ENCODE results near the gene SH3BP1. TPM values are rescaled to one million over a fixed set of nuclear protein-coding genes. Genes with fewer than 3 reads are reported as not detected.
"Not testable (repeated sequence)": the region's sequence is repeated elsewhere in the genome, so short reads cannot be mapped to it uniquely, and the experiment has no call there.

Gene SH3BP1
- 10 to 100 TPM; 20.8 to 46.0 (median 28.5) TPM for polyA plus RNA-seq
- long read RNA-seq, donor 1, partial matches to known transcripts = 6 of 8 reads
- long read RNA-seq, donor 1, other reads (novel, unspliced or antisense) = 0 of 8 reads
- long read RNA-seq, donor 2, partial matches to known transcripts = 0 of 1 reads
- long read RNA-seq, donor 2, other reads (novel, unspliced or antisense) = 0 of 1 reads
- long read RNA-seq, donor 3, partial matches to known transcripts = 0 of 5 reads
- long read RNA-seq, donor 3, other reads (novel, unspliced or antisense) = 0 of 5 reads
- long read RNA-seq, donor 4, partial matches to known transcripts = 0 of 1 reads
- long read RNA-seq, donor 4, other reads (novel, unspliced or antisense) = 0 of 1 reads
- long read RNA-seq, donor 5, partial matches to known transcripts = 0 of 3 reads
- long read RNA-seq, donor 5, other reads (novel, unspliced or antisense) = 0 of 3 reads
- long read RNA-seq, donor 6, partial matches to known transcripts = 0 of 4 reads
- long read RNA-seq, donor 6, other reads (novel, unspliced or antisense) = 0 of 4 reads
- long read RNA-seq, donor 7, partial matches to known transcripts = 0 of 2 reads
- long read RNA-seq, donor 7, other reads (novel, unspliced or antisense) = 0 of 2 reads
- long read RNA-seq, donor 8 = 0 reads
- long read RNA-seq, donor 9 = 0 reads
- long read RNA-seq, donor 10 = 0 reads

GRCh38 chr22:37639070-37639760 lies at the start of gene SH3BP1:
Gene SH3BP1, plus strand, starts transcription at chr22:37639669. Its CDS starts 119 bp downstream, at chr22:37639788.
- Histone ChIP-seq H3K27me3 (ENCODE audit: control insufficient read depth in 3 of 3, insufficient read depth in 3 of 3, low read length in 3 of 3) (no peaks in the 10 kb centered on the region), H3K4me3 (ENCODE audit: low read depth in 1 of 3, low read length in 3 of 3) (peak within 1 kb of the TSS; percentile 68 to 81 (median 78)), H3K27ac (ENCODE audit: low read depth in 1 of 3, low read length in 2 of 3) (peak within 1 kb of the TSS; percentile 91 to 96 (median 92))

GRCh38 chr22:37591081-37591480 lies 48.4 kb upstream of the SH3BP1 start:
- H3K27ac ChIP-seq (ENCODE audit: low read depth in 1 of 3, low read length in 2 of 3); H3K4me3 ChIP-seq (ENCODE audit: low read depth in 1 of 3, low read length in 3 of 3); DNase-seq; H3K9me3 ChIP-seq (ENCODE audit: control insufficient read depth in 2 of 2, insufficient read depth in 1 of 2, low read depth in 1 of 2, low read length in 1 of 2); FAIRE-seq; H3K27me3 ChIP-seq (ENCODE audit: control insufficient read depth in 3 of 3, insufficient read depth in 3 of 3, low read length in 3 of 3); H3K36me3 ChIP-seq (ENCODE audit: control insufficient read depth in 3 of 3, insufficient read depth in 2 of 3, low read depth in 1 of 3, low read length in 3 of 3): not testable (repeated sequence)
- 75 to 88% (median 82%) methylated on average over 6 of the region's 6 CpGs for WGBS, 3 donors
- H3K4me1 ChIP-seq (ENCODE audit: control insufficient read depth in 3 of 3, insufficient read depth in 2 of 3, low read depth in 1 of 3, low read length in 2 of 3) = peaks cover 3 to 23% (median 6%) of the 10 kb centered on the region in 3 donors

More at GRCh38 chr22:37639070-37639760, at the start of gene SH3BP1:
- Histone ChIP-seq H3K4me1 (ENCODE audit: control insufficient read depth in 3 of 3, insufficient read depth in 2 of 3, low read depth in 1 of 3, low read length in 2 of 3) (peaks cover 9 to 78% (median 27%) of the 10 kb centered on the region in 3 donors), H3K36me3 (ENCODE audit: control insufficient read depth in 3 of 3, insufficient read depth in 2 of 3, low read depth in 1 of 3, low read length in 3 of 3) (peaks cover 0 to 64% (median 0%) of the 10 kb centered on the region in 3 donors), H3K9me3 (ENCODE audit: control insufficient read depth in 2 of 2, insufficient read depth in 1 of 2, low read depth in 1 of 2, low read length in 1 of 2) (no peaks in the 10 kb centered on the region)
- peak; percentile 72 to 84 for DNase-seq
- 1 to 4% (median 2%) methylated on average over 27 to 57 of the region's 57 CpGs for WGBS, 3 donors
- no peak for FAIRE-seq

GRCh38 chr22:37591823-37592404 lies 47.6 kb upstream of the SH3BP1 start:
- no peak for DNase-seq
- no peaks in the 10 kb centered on the region for H3K36me3 ChIP-seq (ENCODE audit: control insufficient read depth in 3 of 3, insufficient read depth in 2 of 3, low read depth in 1 of 3, low read length in 3 of 3)
- peaks cover 3 to 23% (median 6%) of the 10 kb centered on the region in 3 donors for H3K4me1 ChIP-seq (ENCODE audit: control insufficient read depth in 3 of 3, insufficient read depth in 2 of 3, low read depth in 1 of 3, low read length in 2 of 3)
- no peaks in the 10 kb centered on the region for H3K9me3 ChIP-seq (ENCODE audit: control insufficient read depth in 2 of 2, insufficient read depth in 1 of 2, low read depth in 1 of 2, low read length in 1 of 2)
- FAIRE-seq = no peak
- WGBS, 3 donors = 76 to 82% (median 82%) methylated on average over 12 of the region's 12 CpGs
- no peaks in the 10 kb centered on the region for H3K27me3 ChIP-seq (ENCODE audit: control insufficient read depth in 3 of 3, insufficient read depth in 3 of 3, low read length in 3 of 3)
- peak overlapping the region in 2 of 3 donors; percentile 2 to 19 for H3K27ac ChIP-seq (ENCODE audit: low read depth in 1 of 3, low read length in 2 of 3)
- no peak overlapping the region for H3K4me3 ChIP-seq (ENCODE audit: low read depth in 1 of 3, low read length in 3 of 3)

GRCh38 chr22:37594237-37594636 lies 45.2 kb upstream of the SH3BP1 start:
- FAIRE-seq = no peak
- Histone ChIP-seq H3K9me3 (ENCODE audit: control insufficient read depth in 2 of 2, insufficient read depth in 1 of 2, low read depth in 1 of 2, low read length in 1 of 2) (no peaks in the 10 kb centered on the region), H3K27me3 (ENCODE audit: control insufficient read depth in 3 of 3, insufficient read depth in 3 of 3, low read length in 3 of 3) (no peaks in the 10 kb centered on the region), H3K4me1 (ENCODE audit: control insufficient read depth in 3 of 3, insufficient read depth in 2 of 3, low read depth in 1 of 3, low read length in 2 of 3) (peaks cover 0 to 13% (median 3%) of the 10 kb centered on the region in 3 donors), H3K27ac (ENCODE audit: low read depth in 1 of 3, low read length in 2 of 3) (no peak overlapping the region), H3K4me3 (ENCODE audit: low read depth in 1 of 3, low read length in 3 of 3) (no peak overlapping the region), H3K36me3 (ENCODE audit: control insufficient read depth in 3 of 3, insufficient read depth in 2 of 3, low read depth in 1 of 3, low read length in 3 of 3) (no peaks in the 10 kb centered on the region)
- whole genome bisulfite sequencing, 3 donors = 73 to 84% (median 78%) methylated on average over 5 of the region's 5 CpGs
- no peak for DNase-seq

- WGBS, 3 donors = 11 to 52% (median 31%) methylated on average over 4 of the region's 4 CpGs
- H3K9me3 ChIP-seq (ENCODE audit: control insufficient read depth in 2 of 2, insufficient read depth in 1 of 2, low read depth in 1 of 2, low read length in 1 of 2) = no peaks in the 10 kb centered on the region
- FAIRE-seq (no peak), DNase-seq (peak; percentile 33 to 92)
- H3K27me3 ChIP-seq (ENCODE audit: control insufficient read depth in 3 of 3, insufficient read depth in 3 of 3, low read length in 3 of 3) = no peaks in the 10 kb centered on the region
- H3K36me3 ChIP-seq (ENCODE audit: control insufficient read depth in 3 of 3, insufficient read depth in 2 of 3, low read depth in 1 of 3, low read length in 3 of 3) = no peaks in the 10 kb centered on the region
- H3K4me1 ChIP-seq (ENCODE audit: control insufficient read depth in 3 of 3, insufficient read depth in 2 of 3, low read depth in 1 of 3, low read length in 2 of 3) = peaks cover 0 to 7% (median 4%) of the 10 kb centered on the region in 3 donors
- H3K27ac ChIP-seq (ENCODE audit: low read depth in 1 of 3, low read length in 2 of 3) = peak overlapping the region in 1 of 3 donors; percentile 12
- H3K4me3 ChIP-seq (ENCODE audit: low read depth in 1 of 3, low read length in 3 of 3) = no peak overlapping the region
Observed at GRCh38 chr22:37599153-37599552, 40.3 kb upstream of the SH3BP1 start.

GRCh38 chr22:37601203-37601539 lies 38.3 kb upstream of the SH3BP1 start:
- 6 to 37% (median 17%) methylated on average over 4 of the region's 4 CpGs for WGBS, 3 donors
- no peaks in the 10 kb centered on the region for H3K27me3 ChIP-seq (ENCODE audit: control insufficient read depth in 3 of 3, insufficient read depth in 3 of 3, low read length in 3 of 3)
- DNase-seq (no peak), FAIRE-seq (no peak)
- no peaks in the 10 kb centered on the region for H3K9me3 ChIP-seq (ENCODE audit: control insufficient read depth in 2 of 2, insufficient read depth in 1 of 2, low read depth in 1 of 2, low read length in 1 of 2)
- H3K4me3 ChIP-seq (ENCODE audit: low read depth in 1 of 3, low read length in 3 of 3) = peak overlapping the region in 1 of 3 donors; percentile 21
- peak overlapping the region in 2 of 3 donors; percentile 59 to 80 for H3K27ac ChIP-seq (ENCODE audit: low read depth in 1 of 3, low read length in 2 of 3)
- no peaks in the 10 kb centered on the region for H3K36me3 ChIP-seq (ENCODE audit: control insufficient read depth in 3 of 3, insufficient read depth in 2 of 3, low read depth in 1 of 3, low read length in 3 of 3)
- peaks cover 0 to 7% (median 4%) of the 10 kb centered on the region in 3 donors for H3K4me1 ChIP-seq (ENCODE audit: control insufficient read depth in 3 of 3, insufficient read depth in 2 of 3, low read depth in 1 of 3, low read length in 2 of 3)

- Histone ChIP-seq H3K4me3 (ENCODE audit: low read depth in 1 of 3, low read length in 3 of 3) (peak overlapping the region in 1 of 3 donors; percentile 21), H3K4me1 (ENCODE audit: control insufficient read depth in 3 of 3, insufficient read depth in 2 of 3, low read depth in 1 of 3, low read length in 2 of 3) (peaks cover 0 to 8% (median 4%) of the 10 kb centered on the region in 3 donors), H3K9me3 (ENCODE audit: control insufficient read depth in 2 of 2, insufficient read depth in 1 of 2, low read depth in 1 of 2, low read length in 1 of 2) (no peaks in the 10 kb centered on the region), H3K27me3 (ENCODE audit: control insufficient read depth in 3 of 3, insufficient read depth in 3 of 3, low read length in 3 of 3) (no peaks in the 10 kb centered on the region), H3K36me3 (ENCODE audit: control insufficient read depth in 3 of 3, insufficient read depth in 2 of 3, low read depth in 1 of 3, low read length in 3 of 3) (no peaks in the 10 kb centered on the region), H3K27ac (ENCODE audit: low read depth in 1 of 3, low read length in 2 of 3) (peak overlapping the region; percentile 59 to 80 (median 64))
- no peak for FAIRE-seq
- WGBS, 3 donors = 22 to 45% (median 30%) methylated on average over 14 of the region's 14 CpGs
- DNase-seq = peak; percentile 87 to 90
Observed at GRCh38 chr22:37601540-37602442, 37.7 kb upstream of the SH3BP1 start.

Data from small intestine (tissue), 16 donors.